ENCODE data around the gene KNOP1.
"Not testable (repeated sequence)": the region's sequence is repeated elsewhere in the genome, so short reads cannot be mapped to it uniquely, and the experiment has no call there.

KNOP1 gene

DNA sequence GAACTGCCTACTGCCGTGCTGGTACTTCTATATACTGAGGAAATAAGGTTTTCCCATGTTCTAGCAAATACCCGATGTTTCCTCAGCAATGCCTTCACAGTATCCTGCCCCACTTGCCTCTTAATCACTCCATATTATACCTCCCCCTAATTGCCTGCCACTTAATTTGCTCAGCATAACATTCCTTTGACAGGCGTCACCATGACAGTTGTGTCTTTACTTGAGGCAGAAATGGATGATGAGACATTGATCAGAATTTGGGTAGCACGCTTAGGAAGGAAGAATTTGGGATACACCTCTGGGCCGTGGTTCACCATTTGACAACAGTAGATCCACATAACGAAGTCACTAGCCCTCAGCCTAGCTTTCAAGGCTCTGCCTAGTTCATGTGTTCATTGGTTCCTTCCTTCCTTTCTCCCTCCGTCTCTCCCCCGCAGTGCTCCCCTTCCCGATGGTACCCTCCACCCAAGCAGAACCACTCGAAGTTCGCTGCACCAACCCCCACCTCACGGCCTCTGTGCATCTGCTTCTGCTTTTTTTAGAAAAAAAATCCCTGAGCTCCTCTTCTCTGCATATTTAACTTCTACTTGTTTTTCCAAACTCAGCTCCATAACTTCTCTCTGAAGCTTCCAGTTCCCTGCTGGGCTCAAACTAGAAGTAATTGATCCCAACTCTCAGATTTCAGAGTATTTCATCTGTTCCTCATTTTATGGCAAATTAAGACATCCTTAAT lies 19.4 kb upstream of the KNOP1 start:
- no peak for DNase-seq

DNA sequence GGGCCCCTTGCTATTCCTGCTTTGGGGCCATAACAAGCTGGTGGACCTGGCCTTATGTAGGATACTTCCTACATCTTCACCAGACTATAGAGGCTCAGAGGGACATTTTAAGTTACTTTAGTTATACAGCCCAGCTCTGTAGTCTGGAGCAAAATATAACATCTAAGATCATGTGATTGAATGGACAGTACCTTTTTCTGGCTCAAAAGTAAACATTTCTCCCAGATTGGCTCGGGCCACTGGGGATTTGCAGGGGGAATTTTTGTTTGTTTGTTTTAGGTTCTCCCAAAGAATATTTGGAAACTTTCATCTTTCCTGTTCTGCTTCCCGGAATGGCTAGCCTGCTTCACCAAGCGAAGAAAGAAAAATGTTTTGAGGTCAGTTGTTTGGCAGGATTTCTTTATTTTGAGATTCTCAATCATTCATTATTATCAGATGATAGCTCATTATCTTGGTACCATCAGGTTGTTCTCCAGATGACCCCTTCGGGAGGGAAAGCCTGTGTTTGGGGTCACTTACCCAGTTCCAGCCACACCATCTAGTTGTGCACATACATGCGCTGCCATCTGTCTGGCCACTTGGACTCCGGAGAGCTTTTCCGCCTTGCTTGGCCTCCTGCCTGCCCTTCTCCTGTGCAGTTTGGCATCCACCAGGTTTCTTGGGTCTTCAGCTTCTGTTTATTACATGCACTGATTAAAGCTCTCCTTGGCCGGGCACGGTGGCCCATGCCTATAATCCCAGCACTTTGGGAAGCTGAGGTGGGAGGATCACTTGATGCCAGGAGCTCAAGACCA lies 17.2 kb upstream of the KNOP1 start:
- no peak for DNase-seq

DNA sequence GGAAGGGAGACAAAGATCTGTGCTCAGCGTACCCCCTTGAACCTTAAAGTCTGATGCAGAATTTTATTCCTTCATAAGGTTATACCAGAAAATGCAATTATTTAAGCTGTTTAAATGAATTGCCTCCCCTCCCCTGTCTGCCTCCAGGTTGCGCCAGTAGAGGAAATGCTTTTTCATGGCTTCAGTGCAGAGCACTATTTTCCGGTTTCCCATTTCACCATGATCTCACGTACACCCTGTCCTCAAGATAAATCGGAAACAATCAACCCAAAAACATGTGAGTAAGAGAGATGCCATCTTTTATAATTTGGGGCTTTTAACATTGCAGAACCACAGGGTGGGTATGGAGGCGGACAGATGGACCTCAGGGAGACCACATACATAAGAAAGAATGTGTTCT lies 15.5 kb upstream of the KNOP1 start:
- DNase-seq = no peak

DNA sequence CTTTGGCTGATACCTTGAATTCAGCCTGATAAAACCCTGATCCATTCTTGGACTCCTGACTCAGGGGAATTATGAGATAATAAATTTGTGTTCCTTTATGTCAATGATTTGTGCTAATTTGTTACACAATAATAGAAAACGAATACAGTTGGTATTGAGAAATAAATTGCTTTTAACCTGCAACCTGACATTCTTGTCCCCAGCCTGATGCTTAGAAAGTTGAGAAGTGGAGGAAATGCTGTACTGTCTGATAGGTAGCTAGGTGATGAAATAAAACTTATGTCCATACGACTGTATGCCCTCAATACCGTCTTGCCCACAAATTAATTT lies 10.6 kb upstream of the KNOP1 start:
- no peak for DNase-seq

DNA sequence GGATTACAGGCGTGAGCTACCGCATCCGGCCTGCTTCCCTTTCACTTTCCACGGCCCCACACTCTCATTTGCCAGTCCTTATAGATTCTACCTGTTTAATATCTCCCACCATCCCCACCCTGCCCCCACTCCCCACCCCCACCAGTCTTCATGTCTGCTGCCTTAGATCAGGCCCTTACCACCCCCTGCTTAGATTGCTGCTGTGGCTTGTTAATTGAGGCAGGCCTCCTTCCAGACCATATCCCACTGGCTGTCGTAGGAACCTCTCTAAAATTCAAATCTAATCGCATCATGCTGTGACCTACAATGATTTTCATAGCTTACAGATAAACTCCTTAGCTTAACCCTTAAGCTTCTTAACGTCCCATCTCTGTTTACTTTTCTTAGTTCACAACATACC lies 5.0 kb upstream of the KNOP1 start:
- no peak for DNase-seq

DNA sequence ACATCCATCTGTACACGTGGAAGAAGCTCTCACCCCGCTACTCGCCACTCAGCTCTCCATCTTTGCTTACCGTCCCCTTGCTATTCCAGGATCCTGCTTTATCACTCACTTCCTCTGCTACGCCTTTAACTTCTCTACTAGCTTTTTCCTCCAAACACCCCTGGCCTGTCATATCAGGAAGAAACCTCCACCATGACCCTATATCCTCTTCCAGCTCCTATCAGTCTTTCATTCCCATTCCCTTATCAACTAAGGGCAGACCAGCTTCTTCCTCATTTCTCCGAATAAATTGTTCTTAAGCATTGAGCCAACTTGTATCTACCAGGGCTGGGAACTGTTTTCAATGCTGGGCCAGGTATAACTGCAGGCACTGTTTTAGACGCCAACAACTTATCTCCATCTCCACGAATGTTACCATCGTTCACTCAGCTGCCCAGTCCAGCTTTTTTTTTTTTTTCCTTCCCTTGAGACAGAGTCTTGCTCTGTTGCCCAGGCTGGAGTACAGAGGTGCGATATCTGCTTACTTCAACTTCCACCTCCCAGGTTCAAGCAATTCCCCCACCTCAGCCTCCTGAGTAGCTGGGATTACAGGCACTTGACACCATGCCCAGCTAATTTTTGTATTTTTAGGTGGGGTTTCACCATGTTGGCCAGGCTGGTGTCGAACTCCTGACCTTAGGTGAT lies 4.4 kb upstream of the KNOP1 start:
- DNase-seq = no peak

DNA sequence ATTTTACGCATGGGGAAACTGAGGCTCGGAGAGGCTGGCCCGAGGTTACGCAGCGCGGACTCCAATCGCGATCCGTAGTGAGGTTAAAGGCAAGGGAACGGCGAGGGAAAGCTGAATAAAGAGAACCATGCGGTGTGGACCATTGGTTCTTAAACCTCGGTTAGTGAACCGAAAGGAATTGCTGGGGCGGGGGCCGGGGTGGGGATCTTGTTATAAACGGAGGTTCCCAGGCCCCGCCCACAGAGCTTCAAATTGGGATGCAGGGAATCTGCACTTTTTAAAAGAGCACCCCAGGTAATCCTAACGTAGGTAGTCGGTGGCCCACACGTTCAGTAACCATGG lies 568 bp upstream of the KNOP1 start:
- no peak for DNase-seq

DNA sequence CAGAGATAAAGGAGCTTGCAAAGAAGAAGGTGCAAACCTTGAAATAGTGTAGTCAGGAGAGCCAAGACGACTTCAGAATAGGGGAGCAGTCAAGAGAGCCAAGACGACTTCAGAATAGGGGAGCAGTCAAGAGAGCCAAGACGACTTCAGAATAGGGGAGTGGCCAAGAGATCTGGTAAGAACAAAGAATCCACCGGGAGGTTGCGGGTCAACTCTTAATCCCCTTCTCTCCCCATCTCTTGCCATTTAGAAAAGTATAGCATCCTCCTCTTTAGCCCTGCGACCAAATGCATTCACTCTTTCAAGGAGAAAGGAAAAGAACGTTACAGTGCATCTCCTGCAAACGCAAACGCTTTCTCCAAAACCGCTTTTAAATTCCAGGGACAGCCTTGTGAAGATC lies 713 bp downstream of the KNOP1 start:
- no peak for DNase-seq

DNA sequence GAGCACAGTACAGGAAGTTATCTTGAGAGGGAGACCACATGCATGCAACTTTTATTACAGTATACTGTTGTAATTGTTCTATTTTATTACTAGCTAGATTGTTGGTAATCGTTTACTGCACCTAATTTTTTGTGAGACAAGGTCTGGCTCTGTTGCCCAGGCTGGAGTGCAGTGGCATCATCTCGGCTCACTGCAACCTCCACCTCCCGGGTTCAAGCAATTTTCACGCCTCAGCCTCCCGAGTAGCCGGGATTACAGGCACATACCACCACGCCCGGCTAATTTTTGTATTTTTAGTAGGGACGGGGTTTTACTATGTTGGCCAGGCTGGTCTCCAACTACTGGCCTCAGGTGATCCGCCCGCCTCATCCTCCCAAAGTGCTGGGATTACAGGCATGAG lies 1.3 kb downstream of the KNOP1 start:
- not testable (repeated sequence) for DNase-seq

DNA sequence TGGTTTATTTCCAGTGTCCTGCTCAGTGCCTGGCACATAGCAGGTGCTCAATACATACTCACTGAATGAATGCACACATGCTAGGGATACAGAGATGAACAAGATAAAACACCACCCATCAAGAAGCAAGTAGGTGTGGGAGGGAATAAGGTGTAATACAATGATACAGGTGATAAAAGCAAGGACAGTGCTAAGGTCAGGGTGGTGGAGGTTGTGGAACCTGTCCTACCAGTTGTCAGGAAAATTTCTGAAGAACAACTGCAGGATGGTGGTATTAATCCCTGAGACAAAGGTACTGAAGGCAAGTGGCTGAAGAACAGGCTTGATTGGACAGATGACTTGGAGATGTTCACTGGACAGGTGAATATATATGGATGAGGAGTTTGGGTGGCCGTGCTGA lies 1.8 kb downstream of the KNOP1 start:
- DNase-seq = no peak

DNA sequence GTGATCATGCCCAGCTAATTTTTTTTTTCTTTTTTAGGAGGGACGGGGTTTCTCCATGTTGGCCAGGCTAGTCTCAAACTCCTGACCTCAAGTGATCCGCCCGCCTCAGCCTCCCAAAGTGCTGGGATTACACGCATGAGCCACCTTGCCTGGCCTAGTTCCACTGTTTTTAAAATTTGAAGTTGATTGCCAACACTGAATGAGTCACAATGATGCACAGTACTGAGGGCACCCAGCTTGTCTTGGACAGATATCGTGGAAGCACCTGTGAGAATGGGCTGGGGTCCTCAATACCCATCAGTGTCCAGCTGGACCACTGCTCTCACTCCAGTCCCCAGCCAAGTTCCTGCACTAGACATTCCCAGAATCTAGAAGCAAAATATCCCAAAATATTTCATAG lies 2.5 kb downstream of the KNOP1 start:
- DNase-seq = no peak

DNA sequence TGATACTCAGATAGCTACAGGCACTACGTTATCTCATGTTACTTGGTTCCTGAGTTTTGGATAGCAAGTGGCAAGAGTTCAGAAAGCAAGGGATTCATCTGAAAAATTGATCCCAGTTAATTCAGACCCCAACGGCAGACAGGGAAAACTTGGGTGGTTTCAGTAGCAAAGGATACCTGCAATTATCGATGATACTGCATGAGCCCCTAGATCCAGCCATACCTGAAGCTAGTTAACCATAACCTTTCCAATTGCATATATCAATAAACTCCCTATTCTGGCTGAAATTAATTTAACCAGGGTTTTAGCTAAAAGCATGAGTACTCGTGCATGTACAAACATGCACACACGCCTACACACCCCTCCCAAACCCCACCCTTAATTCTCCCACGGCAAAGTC lies 4.3 kb downstream of the KNOP1 start:
- no peak for DNase-seq

DNA sequence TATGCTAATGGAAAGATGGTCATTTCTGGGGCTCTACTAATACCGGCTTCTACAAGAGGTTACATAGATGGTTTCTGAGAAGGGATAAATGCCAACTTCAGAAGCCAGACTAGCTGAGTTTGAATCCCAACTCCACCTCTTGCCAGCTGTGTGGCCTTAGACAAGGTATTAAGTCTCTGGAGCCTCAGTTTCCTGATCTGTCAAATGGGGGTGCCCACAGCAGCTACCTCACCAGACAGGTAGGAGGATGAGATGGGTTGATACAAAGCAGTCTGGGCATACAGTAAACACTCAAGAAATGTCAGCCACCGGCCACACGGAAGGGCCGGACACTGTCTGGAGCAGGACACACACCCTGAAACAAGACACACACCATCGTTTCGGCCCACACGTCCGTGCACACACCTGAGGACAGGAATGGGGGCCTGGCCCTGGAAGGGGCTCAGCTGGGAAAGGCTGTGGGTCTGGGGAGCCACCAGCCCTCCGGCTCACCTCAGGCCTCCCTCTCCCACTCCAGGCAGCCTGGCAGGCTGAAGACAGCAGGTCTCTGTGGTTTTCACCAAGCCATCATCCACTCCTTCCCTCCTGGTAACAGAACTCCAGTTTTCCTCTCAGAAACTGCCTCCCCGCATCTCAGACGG lies 5.5 kb downstream of the KNOP1 start:
- no peak for DNase-seq

DNA sequence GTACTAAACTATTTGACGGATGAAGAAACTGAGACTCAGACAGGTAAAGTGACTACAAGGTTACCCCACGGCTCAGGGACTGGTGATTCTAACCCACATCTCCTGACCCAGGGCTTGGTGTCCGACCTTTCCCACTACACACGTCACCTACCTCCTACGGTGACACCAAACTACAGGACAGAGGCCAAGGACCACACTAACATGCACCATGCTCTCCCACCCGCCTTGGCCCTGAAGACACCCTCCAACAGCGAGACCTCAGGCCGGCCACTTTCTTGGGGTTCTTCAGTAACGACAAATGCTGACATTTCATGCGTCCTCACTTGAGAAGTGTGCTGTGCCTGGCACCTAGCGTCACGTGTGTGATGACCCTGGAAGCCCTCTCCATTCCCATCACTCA lies 6.4 kb downstream of the KNOP1 start:
- DNase-seq = no peak

DNA sequence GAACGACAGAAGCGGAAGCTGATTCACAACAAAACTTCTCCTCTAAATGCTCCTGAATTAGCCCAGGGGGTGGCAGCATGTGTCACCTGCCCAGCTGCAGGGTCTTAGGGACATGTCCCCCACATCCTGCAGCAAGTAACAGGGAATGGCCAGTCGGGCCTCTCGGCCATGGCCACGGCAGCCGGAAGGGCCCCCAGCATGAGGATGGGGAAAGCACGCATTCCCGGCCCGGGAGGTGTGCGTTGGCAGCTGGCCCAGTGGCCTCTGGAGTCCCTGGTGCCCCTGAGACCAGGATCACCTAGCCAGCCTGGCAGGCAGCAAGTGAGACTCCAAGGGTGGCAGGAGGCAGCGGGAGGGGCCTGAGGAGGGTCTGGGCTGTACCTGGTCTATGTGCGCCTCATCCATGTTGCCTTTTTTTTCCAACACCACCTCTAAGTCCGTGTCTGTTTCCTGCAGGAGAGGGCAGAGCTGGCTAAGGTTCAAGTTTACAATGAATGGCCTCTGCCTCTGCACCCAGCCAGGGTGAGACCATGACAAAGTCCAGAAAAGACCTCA lies 7.0 kb downstream of the KNOP1 start:
- no peak for DNase-seq

DNA sequence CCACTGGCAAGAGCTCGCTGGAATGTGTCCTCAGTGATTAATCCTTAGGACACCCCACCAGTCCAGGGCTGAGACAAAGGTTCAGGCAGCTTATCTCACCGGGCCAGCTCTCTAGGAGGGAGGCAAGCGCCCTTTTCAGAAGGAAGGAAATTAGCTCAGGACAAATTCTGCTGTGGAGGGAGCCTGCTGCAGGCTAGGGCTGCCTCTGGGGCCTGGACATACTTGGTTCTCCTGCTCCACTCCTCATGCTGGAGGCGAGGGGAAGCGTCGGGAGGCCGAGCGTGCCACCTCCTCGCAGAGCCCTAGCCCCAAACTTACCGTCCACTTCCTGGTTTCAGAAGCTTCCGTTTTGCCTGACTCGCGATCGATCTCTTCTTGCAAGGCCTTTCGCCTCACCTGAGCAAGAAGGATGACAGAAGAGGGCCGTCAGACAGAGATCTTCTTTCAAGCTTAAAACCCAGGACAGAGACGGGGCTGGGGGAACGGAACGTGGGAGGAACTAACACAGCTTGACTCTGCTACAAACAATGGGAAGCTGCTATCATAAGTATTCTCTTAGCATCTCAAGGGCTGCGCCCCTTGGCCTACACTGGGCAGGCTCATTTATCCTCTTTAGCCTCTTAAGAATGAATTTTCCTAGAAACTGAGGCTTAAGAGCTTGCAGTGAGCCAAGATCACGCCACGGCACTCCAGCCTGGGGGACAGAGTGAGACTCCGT lies 7.7 kb downstream of the KNOP1 start:
- DNase-seq = no peak

DNA sequence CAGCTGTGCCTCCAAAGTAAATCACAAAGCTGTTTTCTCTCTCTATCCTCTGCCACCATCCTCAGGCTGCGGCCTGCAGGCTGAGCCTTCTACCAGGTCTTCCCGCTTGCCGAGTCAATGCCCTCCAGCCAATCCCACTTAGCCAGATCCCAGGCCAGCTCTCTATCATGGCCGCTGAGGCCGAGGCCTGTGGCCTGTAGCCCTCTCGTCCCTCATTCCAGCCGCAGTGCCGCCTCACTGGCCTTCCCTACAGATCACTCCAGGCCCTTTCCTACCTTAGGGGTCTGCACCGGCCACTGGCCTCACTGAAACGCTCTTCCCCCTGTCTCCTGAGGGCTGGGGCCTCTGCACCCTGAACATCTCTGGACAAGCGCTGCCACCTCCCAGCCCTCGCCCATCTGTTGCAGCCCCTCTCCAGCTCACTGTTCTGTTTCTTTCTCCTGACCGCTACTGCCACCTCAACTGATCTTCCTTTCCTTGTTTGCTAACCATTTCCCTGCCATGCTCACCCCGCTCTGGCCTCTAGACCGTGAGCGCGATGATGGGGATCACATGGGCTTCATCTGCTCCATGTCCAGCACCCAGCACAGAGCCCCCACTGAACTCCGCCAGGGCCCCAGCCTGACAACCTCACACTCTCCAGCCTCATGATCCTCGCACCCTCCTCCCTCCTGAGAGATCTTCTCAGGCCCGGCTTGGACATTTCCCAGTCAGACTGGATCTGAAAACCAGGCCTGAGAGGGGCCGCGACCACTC lies 8.5 kb downstream of the KNOP1 start:
- DNase-seq = no peak

DNA sequence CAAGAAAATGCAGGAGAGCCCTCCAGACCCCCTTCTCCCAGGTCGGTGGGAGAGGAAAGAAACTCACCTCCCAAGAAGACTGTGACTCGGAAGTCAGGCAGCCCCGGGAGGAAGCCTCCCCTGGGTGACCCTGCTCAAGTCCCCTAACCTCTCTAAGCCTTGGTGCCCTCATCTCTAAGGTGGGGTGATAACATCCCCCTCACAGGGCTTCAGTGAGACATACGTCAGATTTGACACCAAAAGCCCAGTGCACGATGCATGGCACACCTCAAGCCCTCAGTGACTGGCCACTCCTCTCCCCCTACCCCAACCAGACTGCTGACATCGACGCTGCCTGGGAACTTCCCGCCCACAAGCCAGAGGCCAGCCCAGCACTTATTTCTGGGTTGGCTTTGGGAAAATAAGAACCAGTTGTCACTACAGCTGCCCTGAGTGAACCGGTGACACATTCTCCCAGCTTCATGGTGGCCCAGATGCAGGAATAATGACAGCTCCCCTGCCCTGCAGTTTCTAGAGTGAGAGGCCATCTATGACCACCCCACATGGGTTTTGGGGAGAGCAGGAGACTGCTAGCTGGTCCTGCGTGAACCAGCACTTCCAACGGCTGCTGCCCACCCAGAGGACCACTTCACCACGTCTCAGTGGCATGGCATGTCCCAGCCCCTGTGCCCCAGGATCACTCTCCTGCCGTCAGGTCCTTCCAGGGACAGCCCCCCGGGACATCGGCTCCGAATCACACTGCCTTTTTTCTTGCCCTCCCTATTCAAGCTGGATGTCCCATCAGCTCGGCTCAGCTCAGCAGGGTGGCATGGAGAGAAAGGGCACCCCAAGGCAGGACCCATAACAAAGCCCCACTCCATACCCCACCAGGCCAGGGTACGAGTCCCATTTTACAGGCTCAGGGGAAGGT lies 9.5 kb downstream of the KNOP1 start:
- no peak for DNase-seq

DNA sequence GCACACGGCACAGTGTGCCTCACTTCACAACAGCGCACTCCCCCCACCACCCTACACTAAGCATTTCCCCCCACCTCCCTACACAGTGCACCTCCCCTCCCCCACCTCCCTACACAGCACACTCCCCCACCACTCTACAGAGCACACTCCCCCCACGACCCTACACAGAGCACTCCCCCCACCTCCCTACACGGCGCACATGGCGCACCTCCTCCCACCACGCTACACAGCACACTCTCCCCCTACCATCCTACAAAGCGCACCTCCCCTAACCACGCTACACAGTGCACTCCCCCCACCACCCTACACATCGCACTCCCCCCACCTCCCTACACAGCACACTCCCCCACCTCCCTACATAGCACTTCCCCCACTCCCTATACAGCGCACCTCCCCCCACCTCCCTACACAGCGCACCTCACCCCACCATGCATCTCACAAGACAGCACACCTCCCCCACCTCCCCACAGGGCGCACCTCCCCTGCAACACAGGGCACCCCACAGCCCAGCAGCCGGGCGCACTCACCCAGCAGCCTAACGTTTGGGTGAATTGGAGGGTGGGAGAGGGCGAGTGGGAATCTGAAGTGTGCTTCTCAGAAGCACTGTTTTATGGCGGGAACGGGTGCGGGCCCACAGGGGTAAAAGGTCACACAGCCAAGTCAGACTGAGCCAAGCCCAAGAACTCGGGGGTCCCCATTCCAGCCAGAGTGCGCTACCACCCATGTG lies 10.3 kb downstream of the KNOP1 start:
- DNase-seq = no peak

DNA sequence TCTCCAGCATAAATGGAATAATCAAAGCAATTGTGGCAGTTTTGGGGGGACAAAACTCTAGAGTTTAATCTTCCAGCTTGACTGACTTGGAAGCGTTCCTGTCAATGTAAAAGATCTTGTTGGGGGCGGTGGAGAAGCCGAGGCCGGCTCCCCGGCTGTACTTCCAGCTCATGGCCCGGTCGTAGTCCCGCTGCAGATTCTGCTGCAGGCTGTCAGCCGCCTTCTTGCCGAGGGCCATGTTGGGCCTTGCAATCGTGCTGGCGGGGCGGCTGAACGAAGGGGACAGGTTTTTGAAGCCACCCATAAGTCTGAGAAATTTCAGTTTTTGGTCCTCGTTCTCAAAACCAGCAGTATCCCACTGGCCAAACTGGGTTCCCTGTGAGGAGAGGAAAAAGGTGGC lies 11.2 kb downstream of the KNOP1 start:
- DNase-seq = no peak
